ENCODE results near the gene PIM1. TPM values are rescaled to one million over a fixed set of nuclear protein-coding genes. Genes with fewer than 3 reads are reported as not detected.
A peak's percentile ranks its signal among the peaks of the same experiment; 100 is the strongest.

The PIM1 gene
- total and polyA plus RNA-seq, 2 experiments from 2014 or later = 14.7 to 21.5 TPM

- Histone ChIP-seq H3K36me3 (no peaks in the 10 kb centered on the region), H3K4me1 (ENCODE audit: low read depth) (peaks cover 2% of the 10 kb centered on the region), H3K4me3 (no peak overlapping the region), H3K27ac (no peak overlapping the region), H3K9me3 (ENCODE audit: low read depth) (no peaks in the 10 kb centered on the region), H3K27me3 (no peaks in the 10 kb centered on the region)
- no peak for TF ChIP-seq CTCF (IDR thresholded peaks at IDR 0.05; ENCODE audit: low read depth, low read length)
- DNase-seq (ENCODE audit: low read depth in 1 of 2, low spot score in 1 of 2) = no peak
Observed at GRCh38 chr6:37218061-37218460, 48.1 kb downstream of the PIM1 start.

GRCh38 chr6:37218511-37218910 is 48.6 kb downstream of the PIM1 start:
- DNase-seq (ENCODE audit: low read depth in 1 of 2, low spot score in 1 of 2) = no peak
- Histone ChIP-seq H3K27me3 (no peaks in the 10 kb centered on the region), H3K36me3 (no peaks in the 10 kb centered on the region), H3K4me3 (no peak overlapping the region), H3K9me3 (ENCODE audit: low read depth) (no peaks in the 10 kb centered on the region), H3K4me1 (ENCODE audit: low read depth) (peaks cover 5% of the 10 kb centered on the region), H3K27ac (no peak overlapping the region)
- no peak for TF ChIP-seq CTCF (IDR thresholded peaks at IDR 0.05; ENCODE audit: low read depth, low read length)

GRCh38 chr6:37221585-37222124 is 51.7 kb downstream of the PIM1 start:
- Histone ChIP-seq H3K9me3 (ENCODE audit: low read depth) (no peaks in the 10 kb centered on the region), H3K36me3 (no peaks in the 10 kb centered on the region), H3K27me3 (no peaks in the 10 kb centered on the region), H3K27ac (peak overlapping the region; percentile 32), H3K4me1 (ENCODE audit: low read depth) (peaks cover 5% of the 10 kb centered on the region), H3K4me3 (peak overlapping the region; percentile 51)
- DNase-seq (ENCODE audit: low read depth in 1 of 2, low spot score in 1 of 2) = no peak
- TF ChIP-seq CTCF (IDR thresholded peaks at IDR 0.05; ENCODE audit: low read depth, low read length) = no peak

- Histone ChIP-seq H3K36me3 (no peaks in the 10 kb centered on the region), H3K4me3 (peak overlapping the region; percentile 51), H3K4me1 (ENCODE audit: low read depth) (peaks cover 5% of the 10 kb centered on the region), H3K27ac (peak overlapping the region; percentile 32), H3K27me3 (no peaks in the 10 kb centered on the region), H3K9me3 (ENCODE audit: low read depth) (no peaks in the 10 kb centered on the region)
- peak; percentile 93 to 96 for DNase-seq (ENCODE audit: low read depth in 1 of 2, low spot score in 1 of 2)
- no peak for TF ChIP-seq CTCF (IDR thresholded peaks at IDR 0.05; ENCODE audit: low read depth, low read length)
Observed at GRCh38 chr6:37222125-37222967, 52.4 kb downstream of the PIM1 start.

- H3K27me3 ChIP-seq = no peaks in the 10 kb centered on the region
- no peaks in the 10 kb centered on the region for H3K36me3 ChIP-seq
- no peak for DNase-seq (ENCODE audit: low read depth in 1 of 2, low spot score in 1 of 2)
- no peak for TF ChIP-seq CTCF (IDR thresholded peaks at IDR 0.05; ENCODE audit: low read depth, low read length)
- peak overlapping the region; percentile 32 for H3K27ac ChIP-seq
- H3K4me1 ChIP-seq (ENCODE audit: low read depth) = peaks cover 5% of the 10 kb centered on the region
- no peaks in the 10 kb centered on the region for H3K9me3 ChIP-seq (ENCODE audit: low read depth)
- H3K4me3 ChIP-seq = peak overlapping the region; percentile 51
Observed at GRCh38 chr6:37222992-37223391, 53.0 kb downstream of the PIM1 start.

Other genes starting within 250 kb of the PIM1 start
- gene PI16, start 215.4 kb upstream of the PIM1 start, total RNA-seq = 0.07 TPM in 1 of 2 replicates, not detected in the other
- 0.07 and 0.37 TPM in 2 replicates for gene PI16, start 215.4 kb upstream of the PIM1 start, polyA plus RNA-seq
- 290 and 388 TPM in 2 replicates for gene MTCH1, start 184.0 kb upstream of the PIM1 start, total RNA-seq
- 447 and 533 TPM in 2 replicates for gene MTCH1, start 184.0 kb upstream of the PIM1 start, polyA plus RNA-seq
- gene FGD2, start 164.5 kb upstream of the PIM1 start, total RNA-seq = not detected in 2 replicates
- 0.24 and 0.29 TPM in 2 replicates for gene FGD2, start 164.5 kb upstream of the PIM1 start, polyA plus RNA-seq
- 10.9 and 12.8 TPM in 2 replicates for gene TBC1D22B, start 87.6 kb downstream of the PIM1 start, total RNA-seq
- gene TBC1D22B, start 87.6 kb downstream of the PIM1 start, polyA plus RNA-seq = 13.3 and 14.3 TPM in 2 replicates
- 1.3 and 3.8 TPM in 2 replicates for gene TMEM217, start 88.0 kb downstream of the PIM1 start, total RNA-seq
- 0.82 and 4.5 TPM in 2 replicates for gene TMEM217, start 88.0 kb downstream of the PIM1 start, polyA plus RNA-seq
- gene RNF8, start 183.8 kb downstream of the PIM1 start, total RNA-seq = 36.8 and 38.5 TPM in 2 replicates
- gene RNF8, start 183.8 kb downstream of the PIM1 start, polyA plus RNA-seq = 49.9 and 55.8 TPM in 2 replicates